ENCODE data around the gene TRIM52. TPM values are rescaled to one million over a fixed set of nuclear protein-coding genes. Genes with fewer than 3 reads are reported as not detected.

Gene TRIM52
- total and polyA plus RNA-seq, 2 of the 4 experiments (the other 2 are of a cell fraction), result 2.3 to 6.9 TPM

- H2AK5ac ChIP-seq (ENCODE audit: low read depth, low read length), result no peak overlapping the region
- H4K91ac ChIP-seq (ENCODE audit: insufficient read depth, low read depth, low read length), result no peak overlapping the region
- no peak overlapping the region for H3K23ac ChIP-seq (ENCODE audit: low read depth, low read length)
- no peak overlapping the region for H3K4me3 ChIP-seq (ENCODE audit: insufficient read depth, low read depth, low read length)
- no peak overlapping the region for H3K14ac ChIP-seq (replicated peaks; ENCODE audit: low read depth, low read length)
- no peak overlapping the region for H2AK9ac ChIP-seq (replicated peaks; ENCODE audit: low read depth, low read length, poor library complexity)
- no peak overlapping the region for H3K56ac ChIP-seq (ENCODE audit: extremely low read depth, insufficient read depth, low read length)
- H2AFZ ChIP-seq (replicated peaks; ENCODE audit: low read length, poor library complexity), result no peak overlapping the region
- H4K8ac ChIP-seq (ENCODE audit: low read depth in 2 of 2, low read length in 2 of 2), result no peak overlapping the region
- intact Hi-C loops (cut with micrococcal nuclease) (no loop called here), in situ Hi-C loops (cut with MboI; ENCODE audit: low sequenced_read_pairs) (no loop called here), dilution Hi-C loops (cut with HindIII; ENCODE audit: low sequenced_read_pairs, unreplicated experiment) (no loop called here)
- CTCF ChIA-PET, result no interaction called here
- DNase-seq (no peak), ATAC-seq (ENCODE audit: low read depth) (no peak)
- 100% methylated on average over 1 of the region's 6 CpGs; no CpG with 5 or more reads in 1 of the 2 experiments for WGBS, 2 experiments (ENCODE audit: extremely low coverage in 2 of 2, insufficient read length in 1 of 2)
- no peak overlapping the region for H2BK20ac ChIP-seq (ENCODE audit: low read depth, low read length)
- H3K36me3 ChIP-seq (ENCODE audit: control insufficient read depth, insufficient read depth, low read length), result peaks cover 46% of the 10 kb centered on the region
- no peak overlapping the region for H3K9ac ChIP-seq (ENCODE audit: low read depth, low read length)
- TF ChIP-seq BHLHE40 (IDR thresholded peaks at IDR 0.05; ENCODE audit: low read depth, low read length), result no peak
- TF ChIP-seq RAD21 (IDR thresholded peaks at IDR 0.05; ENCODE audit: low read length), result no peak
- no peak for TF ChIP-seq SMC3 (IDR thresholded peaks at IDR 0.05; ENCODE audit: low read depth, low read length)
- TF ChIP-seq CEBPB (IDR thresholded peaks at IDR 0.05; ENCODE audit: low read depth, low read length), result no peak
- TF ChIP-seq CTCF (conservative IDR thresholded peaks at IDR 0.05; ENCODE audit: low read depth, low read length), result no peak
- TF ChIP-seq ELK1 (IDR thresholded peaks at IDR 0.05; ENCODE audit: borderline replicate concordance, low read depth, low read length), result no peak
- TF ChIP-seq RFX5 (IDR thresholded peaks at IDR 0.05; ENCODE audit: low read depth, low read length), result no peak
- TF ChIP-seq FOS (IDR thresholded peaks at IDR 0.05; ENCODE audit: low read depth, low read length), result no peak
- TF ChIP-seq USF2 (IDR thresholded peaks at IDR 0.05; ENCODE audit: low read depth, low read length), result no peak
- TF ChIP-seq POLR2A (IDR thresholded peaks at IDR 0.05; ENCODE audit: low read depth, low read length), result no peak
- no peak for TF ChIP-seq RCOR1 (IDR thresholded peaks at IDR 0.05; ENCODE audit: insufficient replicate concordance, low read length)
- no peak for TF ChIP-seq MXI1 (IDR thresholded peaks at IDR 0.05; ENCODE audit: borderline replicate concordance, low read depth, low read length)
- TF ChIP-seq NFE2L2 (IDR thresholded peaks at IDR 0.05; ENCODE audit: low read depth, low read length), result no peak
- H2BK120ac ChIP-seq (ENCODE audit: low read depth, low read length), result no peak overlapping the region
- POLR2A ChIA-PET (ENCODE audit: unreplicated experiment), result no interaction called here
- H3K9me3 ChIP-seq (ENCODE audit: control insufficient read depth, insufficient read depth, low read length), result no peaks in the 10 kb centered on the region
- H3K4me2 ChIP-seq (ENCODE audit: low read depth, low read length), result no peak overlapping the region
- H3K4me1 ChIP-seq (ENCODE audit: control insufficient read depth, insufficient read depth, low read length), result no peaks in the 10 kb centered on the region
- H3K18ac ChIP-seq (ENCODE audit: low read depth, low read length), result no peak overlapping the region
- no peak overlapping the region for H4K5ac ChIP-seq (ENCODE audit: low read depth, low read length)
- H3K27ac ChIP-seq (ENCODE audit: insufficient read depth, low read length), result no peak overlapping the region
- no peak overlapping the region for H2BK15ac ChIP-seq (ENCODE audit: low read depth, low read length)
- H3K27me3 ChIP-seq (ENCODE audit: control insufficient read depth, insufficient read depth, low read length), result no peaks in the 10 kb centered on the region
- no peak overlapping the region for H3K4ac ChIP-seq (ENCODE audit: low read depth, low read length)
- BruUV-seq (replicated peaks), result no TSS peak
- peaks cover 11 to 21% of the 10 kb centered on the region in 2 experiments for H3K79me1 ChIP-seq (ENCODE audit: low read depth in 1 of 2, low read length in 2 of 2)
- no peak overlapping the region for H2BK5ac ChIP-seq (ENCODE audit: low read depth, low read length, poor library complexity, severe bottlenecking)
- no peaks in the 10 kb centered on the region for H3K9me1 ChIP-seq (ENCODE audit: insufficient read depth, low read length)
- peaks cover 22% of the 10 kb centered on the region for H4K20me1 ChIP-seq (ENCODE audit: insufficient read depth, low read length)
Observed at GRCh38 chr5:181230551-181230950, 30.4 kb downstream of the TRIM52 start.

All from IMR-90 (cell line).